Progenitor cell of endocrine pancreas (in vitro differentiated cells): ENCODE results near the gene ACYP2. TPM values are rescaled to one million over a fixed set of nuclear protein-coding genes. Genes with fewer than 3 reads are reported as not detected.

Source experiments
- DNase-seq: peaks from one replicate; pipeline ENCODE4 v3.0.0; 2021; ENCODE audit warnings: low spot score; ENCODE audit not compliant: unreplicated experiment
- H3K27ac Mint-ChIP-seq: 2 replicates; pipeline ENCODE4 v1.8.0; 2021; ENCODE audit warnings: mild to moderate bottlenecking, moderate library complexity, mixed read lengths
- H3K27me3 Mint-ChIP-seq: 2 replicates; pipeline ENCODE4 v1.8.0; 2021; ENCODE audit warnings: mixed read lengths
- H3K36me3 Mint-ChIP-seq: 2 replicates; pipeline ENCODE4 v1.8.0; 2022; ENCODE audit warnings: mixed read lengths; ENCODE audit not compliant: insufficient read depth
- H3K4me1 Mint-ChIP-seq: 2 replicates; pipeline ENCODE4 v1.8.0; 2021; ENCODE audit warnings: low read depth, mixed read lengths
- H3K4me3 Mint-ChIP-seq: 2 replicates; pipeline ENCODE4 v1.8.0; 2021; ENCODE audit warnings: low read depth, mild to moderate bottlenecking, moderate library complexity, mixed read lengths
- H3K9me3 Mint-ChIP-seq: 2 replicates; pipeline ENCODE4 v1.8.0; 2021; ENCODE audit warnings: low read depth, mixed read lengths
- total RNA-seq: library from RNA; stranded (reverse); gene quantifications from 2 replicates; pipeline ENCODE4 v1.2.1, GENCODE V29; 2021
- TF ChIP-seq, protein P1 (sequence below): fragments of 200-600 bp; sonication (generic); IDR thresholded peaks from one replicate; pipeline ENCODE4 v1.5.0; 2021; ENCODE audit warnings: antibody characterized with exemption, mild to moderate bottlenecking; ENCODE audit not compliant: unreplicated experiment

Gene ACYP2
- total RNA-seq, 1 donor from 2014 or later = 8.6 TPM

DNA sequence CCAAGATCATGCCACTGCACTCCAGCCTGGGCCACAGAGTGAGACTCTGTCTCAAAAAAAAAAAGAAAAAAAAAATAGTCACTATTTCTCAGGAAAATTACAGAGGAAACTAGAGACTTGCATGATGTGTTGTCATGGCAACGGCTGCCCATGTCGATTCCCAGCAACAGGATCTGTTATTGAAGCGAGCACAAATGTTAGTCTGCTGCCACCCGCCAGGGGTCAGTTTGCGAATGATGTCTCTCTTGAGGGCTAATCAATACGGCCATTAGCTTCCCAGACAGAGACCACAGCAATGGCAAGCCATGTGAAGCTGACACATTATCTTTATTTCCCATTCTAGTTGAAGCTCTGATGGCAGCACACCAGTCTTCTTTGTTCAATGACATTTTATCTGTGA is 32.4 kb upstream of the ACYP2 start:
- peak; percentile 17 for DNase-seq
- Mint-ChIP-seq H3K27me3 (peaks cover 45% of the 10 kb centered on the region), H3K27ac (no peak overlapping the region), H3K9me3 (no peaks in the 10 kb centered on the region), H3K36me3 (no peaks in the 10 kb centered on the region), H3K4me1 (peaks cover 4% of the 10 kb centered on the region), H3K4me3 (no peak overlapping the region)
- TF ChIP-seq, protein P1, sequence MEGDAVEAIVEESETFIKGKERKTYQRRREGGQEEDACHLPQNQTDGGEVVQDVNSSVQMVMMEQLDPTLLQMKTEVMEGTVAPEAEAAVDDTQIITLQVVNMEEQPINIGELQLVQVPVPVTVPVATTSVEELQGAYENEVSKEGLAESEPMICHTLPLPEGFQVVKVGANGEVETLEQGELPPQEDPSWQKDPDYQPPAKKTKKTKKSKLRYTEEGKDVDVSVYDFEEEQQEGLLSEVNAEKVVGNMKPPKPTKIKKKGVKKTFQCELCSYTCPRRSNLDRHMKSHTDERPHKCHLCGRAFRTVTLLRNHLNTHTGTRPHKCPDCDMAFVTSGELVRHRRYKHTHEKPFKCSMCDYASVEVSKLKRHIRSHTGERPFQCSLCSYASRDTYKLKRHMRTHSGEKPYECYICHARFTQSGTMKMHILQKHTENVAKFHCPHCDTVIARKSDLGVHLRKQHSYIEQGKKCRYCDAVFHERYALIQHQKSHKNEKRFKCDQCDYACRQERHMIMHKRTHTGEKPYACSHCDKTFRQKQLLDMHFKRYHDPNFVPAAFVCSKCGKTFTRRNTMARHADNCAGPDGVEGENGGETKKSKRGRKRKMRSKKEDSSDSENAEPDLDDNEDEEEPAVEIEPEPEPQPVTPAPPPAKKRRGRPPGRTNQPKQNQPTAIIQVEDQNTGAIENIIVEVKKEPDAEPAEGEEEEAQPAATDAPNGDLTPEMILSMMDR = peak; percentile 46

DNA sequence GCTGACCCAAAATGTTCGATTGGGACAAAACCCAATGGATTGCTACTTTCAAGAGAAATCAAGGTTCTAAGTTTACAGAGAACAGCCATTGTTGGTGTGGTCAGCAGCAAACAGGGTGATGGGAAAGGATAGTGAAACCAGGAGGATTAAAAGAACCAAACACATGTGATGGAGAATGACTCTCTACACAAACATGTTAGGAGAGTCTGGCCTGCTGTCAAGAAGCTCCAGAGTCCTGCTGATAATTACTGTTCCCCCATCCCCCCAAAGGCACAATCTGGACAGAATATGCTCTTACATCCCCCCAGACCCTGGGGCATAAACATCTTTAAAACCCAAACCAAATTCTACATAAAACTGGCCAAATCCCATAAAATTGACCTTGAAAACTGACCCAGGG is 32.0 kb upstream of the ACYP2 start:
- H3K27me3 Mint-ChIP-seq = peaks cover 47% of the 10 kb centered on the region
- H3K27ac Mint-ChIP-seq = no peak overlapping the region
- H3K36me3 Mint-ChIP-seq = no peaks in the 10 kb centered on the region
- TF ChIP-seq, protein P1 = no peak
- no peak for DNase-seq
- no peak overlapping the region for H3K4me3 Mint-ChIP-seq
- peaks cover 5% of the 10 kb centered on the region for H3K4me1 Mint-ChIP-seq
- no peaks in the 10 kb centered on the region for H3K9me3 Mint-ChIP-seq

DNA sequence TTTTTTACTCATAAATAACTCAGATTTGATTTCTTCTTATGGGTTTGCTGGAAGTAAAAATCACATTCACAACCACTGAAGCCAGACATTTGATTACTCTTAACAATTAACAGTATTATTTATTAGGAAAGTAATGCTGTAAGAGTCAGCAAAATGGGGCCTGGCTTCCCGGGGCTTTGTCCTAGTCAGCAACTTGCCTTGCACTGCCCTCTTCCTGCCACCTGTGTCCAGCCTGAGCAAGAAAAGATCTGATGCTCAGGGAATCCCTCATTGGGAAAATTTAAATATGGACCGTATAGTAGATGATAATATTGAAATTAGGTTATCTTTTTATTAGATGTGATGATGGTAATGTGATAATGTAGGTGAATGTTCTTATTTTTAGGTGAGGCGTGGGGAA is 30.8 kb upstream of the ACYP2 start:
- DNase-seq = no peak
- H3K27me3 Mint-ChIP-seq = peaks cover 46% of the 10 kb centered on the region
- TF ChIP-seq, protein P1 = no peak

DNA sequence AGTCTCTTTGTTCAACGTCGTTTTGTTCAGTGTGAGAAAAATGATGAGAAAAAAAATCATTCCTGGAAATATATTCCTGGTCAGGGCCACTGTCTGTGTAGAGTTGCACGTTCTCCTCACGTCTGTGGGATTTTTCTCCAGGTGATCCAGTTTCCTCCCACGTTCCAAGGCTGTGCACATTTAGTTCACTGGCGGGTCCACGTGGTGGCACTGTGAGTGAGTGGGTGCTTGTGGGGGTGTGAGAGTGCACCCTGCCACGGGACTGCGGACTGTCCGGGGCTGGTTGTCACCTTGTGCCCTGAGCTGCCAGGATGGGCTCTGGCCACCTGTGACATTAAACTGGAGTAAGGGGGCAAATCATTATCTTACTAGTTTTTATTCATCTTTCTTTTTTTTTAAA is 30.3 kb upstream of the ACYP2 start:
- Mint-ChIP-seq H3K4me3 (no peak overlapping the region), H3K36me3 (no peaks in the 10 kb centered on the region)
- DNase-seq = no peak

More for the DNA sequence above, 30.8 kb upstream of the ACYP2 start:
- peaks cover 9% of the 10 kb centered on the region for H3K4me1 Mint-ChIP-seq
- H3K36me3 Mint-ChIP-seq = no peaks in the 10 kb centered on the region
- no peaks in the 10 kb centered on the region for H3K9me3 Mint-ChIP-seq
- no peak overlapping the region for H3K4me3 Mint-ChIP-seq
- H3K27ac Mint-ChIP-seq = no peak overlapping the region

DNA sequence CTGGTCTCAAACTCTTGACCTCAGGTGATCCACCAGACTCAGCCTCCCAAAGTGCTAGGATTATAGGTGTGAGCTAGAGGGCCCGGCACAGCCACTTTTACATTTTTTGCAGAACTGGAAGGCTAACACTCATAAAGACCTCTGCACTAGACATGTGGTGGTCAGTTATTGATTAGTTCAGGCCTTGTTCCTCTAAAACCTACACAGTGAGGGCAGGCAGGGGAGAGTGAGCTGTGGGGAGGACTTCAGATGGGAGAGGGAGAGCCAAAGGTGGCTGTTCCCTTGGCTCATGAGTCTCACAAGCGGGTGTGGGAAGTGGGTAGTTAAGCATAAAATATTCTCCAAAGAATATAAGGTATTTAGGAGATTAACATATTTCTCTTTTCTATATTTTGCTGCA is 29.3 kb upstream of the ACYP2 start:
- H3K36me3 Mint-ChIP-seq = no peaks in the 10 kb centered on the region
- peaks cover 58% of the 10 kb centered on the region for H3K27me3 Mint-ChIP-seq
- no peak overlapping the region for H3K4me3 Mint-ChIP-seq
- TF ChIP-seq, protein P1 = no peak
- H3K4me1 Mint-ChIP-seq = peaks cover 13% of the 10 kb centered on the region
- no peak overlapping the region for H3K27ac Mint-ChIP-seq
- no peak for DNase-seq
- H3K9me3 Mint-ChIP-seq = no peaks in the 10 kb centered on the region

More for the DNA sequence above, 30.3 kb upstream of the ACYP2 start:
- TF ChIP-seq, protein P1 = no peak
- peaks cover 9% of the 10 kb centered on the region for H3K4me1 Mint-ChIP-seq
- H3K9me3 Mint-ChIP-seq = no peaks in the 10 kb centered on the region
- peaks cover 50% of the 10 kb centered on the region for H3K27me3 Mint-ChIP-seq
- H3K27ac Mint-ChIP-seq = no peak overlapping the region
